Measurements from ENCODE around the gene OR9K2.
"Not testable (repeated sequence)": the region's sequence is repeated elsewhere in the genome, so short reads cannot be mapped to it uniquely, and the experiment has no call there.

The OR9K2 gene, protein sequence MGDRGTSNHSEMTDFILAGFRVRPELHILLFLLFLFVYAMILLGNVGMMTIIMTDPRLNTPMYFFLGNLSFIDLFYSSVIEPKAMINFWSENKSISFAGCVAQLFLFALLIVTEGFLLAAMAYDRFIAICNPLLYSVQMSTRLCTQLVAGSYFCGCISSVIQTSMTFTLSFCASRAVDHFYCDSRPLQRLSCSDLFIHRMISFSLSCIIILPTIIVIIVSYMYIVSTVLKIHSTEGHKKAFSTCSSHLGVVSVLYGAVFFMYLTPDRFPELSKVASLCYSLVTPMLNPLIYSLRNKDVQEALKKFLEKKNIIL

GRCh38 chr12:55126106-55126505, at the start of gene OR9K2:
Gene OR9K2 (plus strand): TSS chr12:55126406. CDS start chr12:55129835, 3,429 bp downstream.
- in situ Hi-C loops (cut with MboI; ENCODE audit: low sequenced_read_pairs) = no loop called here

DNA sequence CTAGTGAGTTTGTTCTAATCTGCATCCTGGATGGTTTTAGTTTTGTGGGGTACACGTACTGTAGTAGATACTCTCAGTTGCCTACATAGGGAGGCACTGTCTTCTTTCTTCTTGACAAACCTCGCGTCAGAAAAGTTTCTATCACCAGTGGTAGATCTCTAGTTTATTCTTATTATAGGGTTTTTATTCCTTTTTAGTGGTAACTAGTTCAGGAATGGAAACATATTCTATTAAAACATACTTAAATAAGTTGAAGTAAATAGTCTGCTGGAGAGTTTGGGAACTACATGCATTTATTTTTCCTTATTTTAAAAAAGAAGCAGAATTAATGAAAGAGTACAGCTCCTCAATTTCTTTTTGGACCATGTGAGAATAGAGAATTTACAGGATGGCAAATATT, 33.6 kb upstream of the OR9K2 start:
- in situ Hi-C loops (cut with MboI; ENCODE audit: low sequenced_read_pairs) = no loop called here

GRCh38 chr12:55112378-55112875, 13.8 kb upstream of the OR9K2 start:
- in situ Hi-C loops (cut with MboI; ENCODE audit: low sequenced_read_pairs) = no loop called here

DNA sequence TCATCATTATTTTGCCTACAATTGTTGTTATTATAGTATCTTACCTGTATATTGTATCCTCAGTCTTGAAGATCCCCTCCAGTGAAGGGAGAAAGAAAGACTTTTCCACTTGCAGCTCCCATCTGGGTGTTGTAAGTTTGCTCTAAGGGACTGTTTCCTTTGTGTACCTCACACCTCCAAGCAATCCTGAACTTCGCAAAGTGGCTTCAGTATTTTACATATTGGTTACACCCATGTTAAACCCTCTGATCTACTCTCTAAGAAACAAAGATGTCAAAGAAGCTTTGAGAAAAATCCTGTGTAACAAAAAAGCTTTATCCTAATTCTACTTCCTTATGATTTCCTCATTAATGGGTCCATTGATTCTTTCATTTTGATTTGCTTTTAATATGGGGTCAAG, 10.1 kb upstream of the OR9K2 start:
- in situ Hi-C loops (cut with MboI; ENCODE audit: low sequenced_read_pairs) = no loop called here

GRCh38 chr12:55132816-55133215, 6.6 kb downstream of the OR9K2 start:
- in situ Hi-C loops (cut with MboI; ENCODE audit: low sequenced_read_pairs) = no loop called here

DNA sequence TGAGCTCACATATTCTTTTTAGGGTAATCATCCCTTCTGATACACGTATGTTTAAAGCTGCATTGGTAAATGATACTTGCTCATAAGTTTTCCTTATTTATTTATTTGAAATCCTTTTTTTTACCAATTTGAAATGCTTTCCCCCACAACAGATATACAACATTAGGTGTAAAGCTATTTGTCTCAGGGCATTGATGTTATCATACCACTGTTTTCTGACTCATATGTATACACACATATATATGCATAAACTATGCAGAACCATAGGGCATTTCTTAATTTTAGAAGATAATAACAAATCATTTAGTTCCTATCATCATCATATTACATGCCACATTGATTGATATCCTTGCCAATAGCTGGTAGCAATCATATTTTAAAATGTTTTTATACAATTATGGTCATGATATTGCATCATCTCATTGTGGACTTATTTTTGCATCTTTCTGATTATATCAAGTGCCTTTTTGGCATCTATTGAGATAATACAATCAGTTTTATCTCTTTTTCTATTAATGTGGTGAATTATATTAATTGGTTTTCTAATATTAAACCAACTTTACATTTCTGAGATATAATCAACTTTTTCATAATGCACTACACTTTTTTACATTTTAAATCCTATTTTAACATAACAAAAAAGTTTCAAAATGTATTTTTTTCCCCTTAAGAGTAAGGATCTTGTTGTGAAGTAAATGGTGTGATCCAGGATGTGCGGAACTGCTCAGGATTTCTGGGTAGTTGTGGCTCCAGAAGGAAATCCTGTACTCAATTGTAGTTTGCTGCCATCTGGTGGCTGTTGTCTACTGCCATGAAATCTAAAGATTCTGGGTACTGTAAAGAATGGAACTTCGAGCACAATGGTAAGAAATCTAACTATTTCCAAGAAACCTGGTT, 16.7 kb downstream of the OR9K2 start:
- in situ Hi-C loops (cut with MboI; ENCODE audit: low sequenced_read_pairs) = no loop called here

DNA sequence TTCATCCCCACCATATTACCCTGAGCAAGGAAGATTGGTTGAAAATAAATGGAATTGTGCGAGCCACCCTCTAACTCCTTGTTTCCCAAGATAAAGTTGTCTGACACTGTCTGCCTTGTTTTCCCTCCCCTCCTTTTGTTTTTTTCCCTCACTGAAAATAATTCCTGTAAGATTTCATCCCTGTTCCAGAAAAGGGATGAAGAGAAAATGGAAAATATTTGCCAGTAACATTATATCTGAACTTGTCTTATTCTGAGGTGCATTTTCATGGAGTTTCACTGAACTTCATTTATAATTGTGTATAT, 17.3 kb downstream of the OR9K2 start:
- in situ Hi-C loops (cut with MboI; ENCODE audit: low sequenced_read_pairs) = no loop called here

DNA sequence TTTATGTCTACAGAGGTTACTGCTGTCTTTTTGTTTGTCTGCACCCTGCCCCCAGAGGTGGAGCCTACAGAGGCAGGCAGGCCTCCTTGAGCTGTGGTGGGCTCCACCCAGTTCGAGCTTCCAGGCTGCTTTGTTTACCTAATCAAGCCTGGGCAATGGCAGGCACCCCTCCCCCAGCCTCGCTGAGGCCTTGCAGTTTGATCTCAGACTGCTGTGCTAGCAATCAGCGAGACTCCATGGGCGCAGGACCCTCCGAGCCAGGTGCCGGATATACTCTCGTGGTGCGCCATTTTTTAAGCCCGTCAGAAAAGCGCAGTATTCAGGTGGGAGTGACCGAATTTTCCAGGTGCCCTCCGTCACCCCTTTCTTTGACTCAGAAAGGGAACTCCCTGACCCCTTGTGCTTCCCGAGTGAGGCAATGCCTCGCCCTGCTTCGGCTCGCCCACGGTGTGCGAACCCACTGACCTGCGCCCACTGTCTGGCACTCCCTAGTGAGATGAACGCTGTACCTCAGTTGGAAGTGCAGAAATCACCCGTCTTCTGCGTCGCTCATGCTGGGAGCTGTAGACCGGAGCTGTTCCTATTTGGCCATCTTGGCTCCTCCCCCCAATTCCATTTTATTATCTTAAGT, 40.9 kb downstream of the OR9K2 start:
- in situ Hi-C loops (cut with MboI; ENCODE audit: low sequenced_read_pairs) = not testable (repeated sequence)

GRCh38 chr12:55171445-55171844, 45.2 kb downstream of the OR9K2 start:
- in situ Hi-C loops (cut with MboI; ENCODE audit: low sequenced_read_pairs) = no loop called here

DNA sequence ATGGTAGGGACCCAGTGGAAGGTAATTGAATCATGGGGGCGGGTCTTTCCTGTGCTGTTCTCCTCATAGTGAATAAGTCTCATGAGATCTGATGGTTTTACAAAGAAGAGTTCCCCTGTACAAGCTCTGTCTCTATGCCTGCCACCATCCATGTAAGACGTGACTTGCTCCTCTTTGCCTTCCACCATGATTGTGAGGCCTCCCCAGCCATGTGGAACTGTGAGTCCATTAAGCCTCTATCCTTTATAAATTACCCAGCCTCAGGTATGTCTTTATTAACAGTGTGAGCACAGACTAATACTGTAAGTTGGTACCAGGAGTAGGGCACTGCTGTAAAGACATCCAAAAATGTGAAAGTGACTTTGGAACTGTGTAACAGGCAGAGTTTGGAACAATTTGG, 45.6 kb downstream of the OR9K2 start:
- in situ Hi-C loops (cut with MboI; ENCODE audit: low sequenced_read_pairs) = not testable (repeated sequence)

DNA sequence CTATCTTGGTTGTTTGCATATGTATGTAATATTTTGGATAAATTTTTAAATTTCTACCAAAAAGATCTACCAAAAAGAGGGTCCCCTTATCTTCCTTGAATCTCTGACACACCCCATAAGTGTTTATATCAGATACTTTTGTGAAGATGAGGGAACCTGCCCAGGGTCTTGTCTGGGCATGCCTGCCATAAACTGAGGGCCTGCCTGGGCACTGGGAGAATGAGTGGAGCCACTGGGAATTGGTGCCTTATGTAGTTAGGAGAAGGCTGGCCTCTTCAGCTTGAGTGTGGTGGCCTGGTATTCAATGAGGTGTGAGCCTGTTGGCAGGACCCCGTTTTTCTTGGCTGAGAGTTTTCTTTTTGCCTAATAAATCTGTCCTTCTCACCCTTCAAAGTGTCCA, 46.5 kb downstream of the OR9K2 start:
- in situ Hi-C loops (cut with MboI; ENCODE audit: low sequenced_read_pairs) = no loop called here

DNA sequence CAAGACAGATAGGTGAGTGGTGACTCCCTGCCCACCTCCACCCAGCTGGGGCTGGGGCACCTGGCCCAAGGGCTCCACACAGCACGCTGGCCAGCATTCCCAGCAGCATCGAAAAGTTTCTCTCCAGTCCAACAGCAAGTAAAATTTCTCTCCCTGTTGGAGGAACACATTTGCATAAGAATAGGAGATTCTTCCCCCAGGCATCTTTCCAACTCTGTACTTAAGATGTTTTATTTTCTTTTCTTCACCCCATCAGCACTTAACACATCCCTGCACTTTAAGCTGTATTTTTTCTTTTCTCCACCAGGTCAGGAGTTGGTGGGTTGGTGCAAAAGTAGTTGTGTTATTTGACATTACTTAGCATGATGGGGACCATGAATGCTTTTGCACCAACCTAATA, 47.2 kb downstream of the OR9K2 start:
- in situ Hi-C loops (cut with MboI; ENCODE audit: low sequenced_read_pairs) = no loop called here
